Stimulated activated naive CD8-positive, alpha-beta T cell treated with anti-CD3 and anti-CD28 coated beads, Interleukin-15, Interleukin-2, amounts not matched to agents 100 U/mL and 50 U/mL, for 24 hours (primary cell): ENCODE measurements around the gene NEGR1.

ENCODE experiments used
- ATAC-seq: fragments of 150-1000 bp; cut with Tn5 transposase; one replicate; pipeline ENCODE4 v1.10.0; 2021
- DNase-seq: peaks from one replicate; pipeline ENCODE4 v3.0.0; 2021

NEGR1 gene

GRCh38 chr1:71850515-71850914, 431.8 kb downstream of the NEGR1 start:
- no peak for ATAC-seq
- DNase-seq, result no peak

GRCh38 chr1:71843012-71843411, 439.3 kb downstream of the NEGR1 start:
- ATAC-seq (no peak), DNase-seq (no peak)

DNA sequence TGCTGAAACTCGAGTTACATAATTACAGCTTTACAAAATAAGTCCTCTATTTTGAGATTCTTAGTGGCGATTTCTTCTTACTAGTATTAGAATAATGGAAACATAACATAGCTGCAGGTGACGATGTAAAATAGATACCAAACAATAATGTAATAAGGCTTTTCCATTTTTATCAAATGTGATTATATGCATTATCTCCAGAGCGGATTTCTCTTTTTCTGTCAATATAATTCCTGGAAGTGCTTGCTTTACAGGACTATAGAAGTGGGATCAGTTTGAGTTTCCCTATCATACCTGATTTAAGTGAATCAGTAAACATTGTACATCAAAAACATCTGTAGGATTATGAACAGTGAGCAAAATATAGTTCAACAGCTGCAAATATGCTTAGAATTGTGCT, 442.5 kb downstream of the NEGR1 start:
- no peak for DNase-seq
- ATAC-seq, result no peak

- no peak for DNase-seq
- ATAC-seq, result no peak
Measured at GRCh38 chr1:71836904-71837303, 445.4 kb downstream of the NEGR1 start.

DNA sequence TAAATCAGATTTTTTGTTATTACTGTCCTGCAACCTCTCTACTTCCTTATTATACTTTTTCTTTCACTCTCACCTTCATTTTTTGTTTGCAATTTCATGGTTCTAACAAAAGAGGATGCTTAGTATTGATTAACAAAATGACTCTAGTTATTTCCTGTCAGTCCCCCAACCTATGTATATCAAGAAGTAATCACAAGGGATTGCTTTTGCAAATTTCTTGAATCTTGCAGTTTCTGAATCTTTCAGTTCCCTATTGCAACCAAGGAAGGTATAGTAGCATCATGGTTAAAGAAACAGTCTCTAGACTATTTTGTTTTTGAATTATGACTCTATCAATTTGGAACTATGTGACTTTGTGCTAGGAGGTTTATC, 446.9 kb downstream of the NEGR1 start:
- no peak for DNase-seq
- no peak for ATAC-seq

- DNase-seq (no peak), ATAC-seq (no peak)
Measured at GRCh38 chr1:71834601-71835441, 447.5 kb downstream of the NEGR1 start.

- DNase-seq (no peak), ATAC-seq (no peak)
Measured at GRCh38 chr1:71831646-71832045, 450.7 kb downstream of the NEGR1 start.

DNA sequence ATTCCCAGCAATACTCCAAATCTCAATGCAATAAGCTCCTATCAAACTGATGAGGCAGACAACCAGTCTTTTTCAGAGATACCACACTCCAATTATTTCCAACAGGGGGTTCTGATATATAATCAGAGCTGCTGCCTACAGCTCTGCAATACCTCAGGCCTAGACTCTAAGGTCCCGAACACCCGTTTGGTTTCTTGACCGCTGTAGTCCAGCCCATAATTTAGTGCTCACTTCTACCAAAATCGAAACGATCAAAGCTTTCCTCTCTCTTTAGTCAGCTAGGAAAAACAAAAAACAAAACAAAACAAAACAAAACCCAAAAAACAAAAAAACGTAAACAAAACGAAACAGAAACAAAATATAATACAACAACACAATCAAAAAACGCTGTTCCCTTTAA, 453.0 kb downstream of the NEGR1 start:
- no peak for ATAC-seq
- DNase-seq, result no peak

GRCh38 chr1:71828431-71829012, 453.8 kb downstream of the NEGR1 start:
- DNase-seq, result no peak
- ATAC-seq, result no peak

DNA sequence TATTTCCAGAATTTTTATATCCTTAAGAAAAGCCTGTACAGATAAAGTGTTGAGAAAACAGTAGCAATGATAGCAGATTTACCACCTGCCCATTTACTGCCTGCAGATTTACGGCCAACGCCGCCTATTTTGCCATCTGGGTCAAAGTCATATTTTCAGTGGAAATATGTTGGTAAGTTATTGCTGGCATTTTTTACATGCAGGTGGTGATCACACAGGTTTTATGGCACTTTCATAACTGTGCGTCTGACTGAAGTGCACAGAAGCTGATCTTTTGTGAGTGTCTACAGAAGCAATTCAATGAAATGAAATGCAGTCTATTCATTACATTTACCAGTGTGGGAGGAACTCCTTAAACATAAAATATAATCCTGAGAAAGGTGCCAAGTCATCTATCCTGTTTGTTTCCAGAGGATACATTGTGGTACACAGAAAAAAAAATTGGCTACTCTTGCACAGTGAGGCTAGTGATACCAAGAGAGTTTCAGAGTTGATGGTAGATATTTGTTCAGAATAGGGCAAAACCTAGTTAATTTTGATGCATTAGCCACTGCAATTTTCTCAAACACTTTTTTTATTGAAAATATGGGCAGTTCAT, 458.5 kb downstream of the NEGR1 start:
- DNase-seq (no peak), ATAC-seq (no peak)

DNA sequence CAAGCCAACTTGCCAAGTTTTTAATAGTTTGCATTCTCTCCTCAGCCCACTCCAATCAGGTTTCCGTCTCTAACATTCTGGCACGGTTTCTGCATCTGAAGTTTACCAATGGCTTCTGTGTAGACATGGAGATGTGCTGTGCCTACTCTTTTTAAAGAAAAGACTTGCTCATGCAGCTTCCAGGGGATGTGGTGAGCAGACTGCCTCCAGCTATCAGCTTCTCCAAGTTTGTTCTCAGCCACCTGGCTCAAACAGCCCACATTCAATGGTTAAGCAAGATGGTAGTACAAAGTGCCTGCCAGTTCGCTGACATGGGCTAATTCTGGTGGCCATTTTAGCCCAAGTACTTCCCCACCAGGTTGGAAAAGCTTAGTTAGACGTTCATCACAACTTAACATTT, 465.3 kb downstream of the NEGR1 start:
- DNase-seq (no peak), ATAC-seq (no peak)

DNA sequence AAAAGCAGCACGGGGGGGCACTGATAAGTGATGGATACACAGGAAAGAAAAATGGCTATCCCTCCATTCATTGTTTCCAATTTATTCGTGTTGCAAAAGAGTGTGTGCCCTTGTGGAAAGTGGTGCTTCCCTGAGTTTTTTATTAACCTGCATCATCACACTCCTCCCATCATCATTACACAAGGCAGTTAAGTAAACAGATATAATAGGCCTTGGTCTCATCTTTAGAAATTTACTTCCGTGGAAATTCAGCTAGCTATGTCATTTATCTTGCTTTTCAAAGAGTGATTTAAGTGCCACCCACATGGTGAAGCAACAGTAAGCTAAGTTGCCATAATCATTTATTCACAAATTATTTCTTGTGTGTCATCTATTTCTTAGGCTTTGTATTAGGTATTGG, 473.3 kb downstream of the NEGR1 start:
- ATAC-seq, result no peak
- DNase-seq, result no peak

DNA sequence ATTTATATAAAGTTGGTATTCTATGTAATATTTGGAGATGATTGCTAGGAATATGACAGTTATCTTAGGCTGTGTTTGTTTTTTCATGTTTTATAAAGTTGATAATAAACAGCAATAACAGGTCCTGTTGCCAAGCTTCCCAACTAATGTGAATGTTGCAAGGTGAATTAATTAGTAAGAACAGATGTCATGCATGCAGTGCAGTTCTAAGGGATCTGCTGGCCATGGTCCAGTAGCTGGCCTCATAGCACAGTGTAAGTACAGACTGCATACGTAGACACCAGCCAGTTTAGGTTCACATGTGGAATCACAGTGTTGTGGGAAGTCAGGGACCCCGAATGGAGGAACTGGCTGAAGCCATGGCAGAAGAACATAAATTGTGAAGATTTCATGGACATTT, 478.2 kb downstream of the NEGR1 start:
- DNase-seq (no peak), ATAC-seq (no peak)

DNA sequence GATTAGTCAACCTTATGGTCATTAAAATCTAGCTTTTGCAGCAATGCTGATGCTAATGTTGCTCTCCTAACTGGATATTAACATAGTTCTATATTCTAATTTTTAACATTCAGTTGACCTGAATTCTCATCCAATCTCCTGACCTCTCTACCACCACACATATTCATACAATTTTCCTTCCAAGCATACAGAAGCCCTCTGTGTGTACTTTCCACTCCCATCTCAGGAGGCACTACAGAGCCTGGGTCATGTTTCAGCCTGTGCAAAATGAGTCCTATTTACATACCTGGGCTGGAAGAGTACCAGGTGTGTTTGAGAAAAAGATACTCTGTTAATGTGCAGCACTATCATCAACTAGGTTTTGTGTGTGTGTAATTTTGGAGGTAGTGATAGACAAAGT, 486.3 kb downstream of the NEGR1 start:
- DNase-seq (no peak), ATAC-seq (no peak)

- ATAC-seq, result no peak
Measured at GRCh38 chr1:71792264-71792663, 490.1 kb downstream of the NEGR1 start.

GRCh38 chr1:71788113-71788512, 494.2 kb downstream of the NEGR1 start:
- no peak for DNase-seq
- no peak for ATAC-seq

More at GRCh38 chr1:71792264-71792663, 490.1 kb downstream of the NEGR1 start:
- DNase-seq, result no peak

DNA sequence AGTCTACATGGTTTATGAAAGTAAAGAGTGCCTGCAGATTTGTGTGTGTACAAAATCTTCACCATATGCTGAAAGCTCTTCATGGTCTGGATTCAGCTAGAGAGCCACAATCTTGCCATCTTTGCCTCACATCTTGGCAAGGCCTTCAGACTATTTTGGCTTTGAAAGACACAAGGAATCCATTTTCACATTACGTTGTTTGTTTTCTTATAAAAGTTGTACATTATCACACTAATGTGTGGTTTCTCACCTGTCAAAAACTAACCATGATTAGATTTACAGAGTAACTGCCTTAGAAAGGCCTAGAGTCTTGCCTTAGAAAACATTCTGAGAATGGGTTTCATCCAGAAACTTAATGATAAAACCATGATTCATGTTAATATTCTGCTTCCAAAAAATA, 494.6 kb downstream of the NEGR1 start:
- no peak for ATAC-seq
- DNase-seq, result no peak

DNA sequence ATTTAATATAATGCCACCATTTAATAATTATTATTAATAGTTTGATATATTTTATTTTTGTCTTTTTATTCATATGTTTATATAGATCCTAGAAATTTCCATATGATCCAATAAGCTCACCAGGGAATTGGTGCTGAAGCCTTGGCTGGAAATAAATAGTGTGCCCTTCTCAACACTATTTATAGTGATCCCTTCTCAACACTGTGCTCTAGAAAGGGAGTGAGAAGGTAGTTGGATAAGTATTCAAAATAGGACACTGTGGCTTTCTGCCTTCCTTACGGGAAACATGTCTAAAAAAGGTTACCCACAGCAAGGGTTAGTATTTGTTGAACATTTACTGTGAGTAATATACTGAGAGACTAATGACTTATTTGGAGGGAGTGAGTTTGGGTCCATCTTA, 496.1 kb downstream of the NEGR1 start:
- ATAC-seq (no peak), DNase-seq (no peak)

GRCh38 chr1:71785450-71785849, 496.9 kb downstream of the NEGR1 start:
- DNase-seq (no peak), ATAC-seq (no peak)

- DNase-seq, result no peak
- ATAC-seq, result no peak
Measured at GRCh38 chr1:71785000-71785399, 497.3 kb downstream of the NEGR1 start.

DNA sequence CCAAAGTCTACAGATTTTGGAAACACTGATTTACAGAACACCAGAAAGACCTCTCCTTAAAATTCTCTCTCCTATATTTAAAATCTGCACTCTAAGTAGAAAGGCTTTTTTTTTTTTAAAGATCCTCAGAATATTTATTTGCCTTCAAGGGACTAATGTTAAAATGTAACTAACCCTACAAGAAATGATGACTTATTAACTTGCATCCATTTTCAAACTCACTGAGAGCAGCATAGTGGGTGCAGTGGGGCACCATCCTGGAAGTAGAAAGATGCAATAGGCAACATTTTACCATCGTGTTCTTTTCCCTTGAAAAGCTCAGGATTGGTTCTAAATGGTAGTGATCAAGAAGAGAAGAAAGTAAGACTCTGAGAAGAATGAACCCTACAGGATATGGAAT, 498.1 kb downstream of the NEGR1 start:
- ATAC-seq, result no peak

GRCh38 chr1:71783071-71783470, 499.3 kb downstream of the NEGR1 start:
- DNase-seq (no peak), ATAC-seq (no peak)

More for the DNA sequence above, 498.1 kb downstream of the NEGR1 start:
- no peak for DNase-seq

- no peak for ATAC-seq
- no peak for DNase-seq
Measured at GRCh38 chr1:71781450-71781849, 500.9 kb downstream of the NEGR1 start.

DNA sequence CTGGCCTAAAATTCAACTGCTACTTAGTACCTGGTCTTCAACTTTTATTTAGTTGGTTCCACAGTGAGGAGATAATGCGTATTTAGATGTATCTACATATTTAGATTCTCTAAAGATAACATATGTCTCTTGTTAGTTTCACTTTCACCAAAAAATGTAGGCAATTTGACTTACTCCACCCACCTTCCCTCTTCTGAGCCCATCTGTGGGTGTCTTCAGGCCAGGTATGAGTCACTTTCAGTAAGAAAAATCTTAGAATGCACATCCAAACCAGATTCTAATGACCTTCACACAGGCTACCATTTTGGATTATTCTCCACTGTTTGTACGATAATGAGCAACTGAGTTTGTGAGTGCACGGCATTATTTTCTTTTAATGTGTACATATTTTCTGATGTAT, 501.7 kb downstream of the NEGR1 start:
- DNase-seq (no peak), ATAC-seq (no peak)
